Measurements from ENCODE around the gene LRRC66. TPM values are rescaled to one million over a fixed set of nuclear protein-coding genes. Genes with fewer than 3 reads are reported as not detected.

LRRC66 gene
- polyA plus RNA-seq, 1 donor from 2014 or later: 0.45 TPM

DNA sequence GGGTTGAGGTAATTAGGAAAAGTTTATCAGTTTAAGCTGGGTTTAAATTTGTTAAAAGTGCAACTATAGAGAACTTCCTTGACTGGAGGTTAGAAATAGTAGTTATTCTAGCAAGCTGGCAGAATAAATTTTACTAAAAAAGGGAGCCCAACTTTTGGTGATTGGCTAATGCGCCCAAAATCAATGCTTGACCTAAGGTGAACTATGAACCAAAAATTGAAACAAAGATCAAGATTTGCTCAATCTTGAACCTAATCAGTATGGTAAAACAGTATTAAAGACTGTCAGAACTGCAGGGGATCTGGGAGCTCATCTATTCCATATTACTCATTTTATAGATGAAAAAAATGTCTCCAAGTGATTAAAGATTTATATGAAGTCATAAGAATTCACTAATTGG lies 24.9 kb upstream of the LRRC66 start:
- H3K9ac ChIP-seq (ENCODE audit: low read length): no peak overlapping the region
- H3K79me2 ChIP-seq (replicated peaks; ENCODE audit: insufficient read depth, low read length): no peaks in the 10 kb centered on the region
- H3K9me2 ChIP-seq (ENCODE audit: insufficient read depth, low read length): no peaks in the 10 kb centered on the region
- no peaks in the 10 kb centered on the region for H3F3A ChIP-seq (ENCODE audit: insufficient read depth, low read length, poor library complexity, severe bottlenecking)
- H3K36me3 ChIP-seq (ENCODE audit: insufficient read depth, low read length): no peaks in the 10 kb centered on the region
- H2AFZ ChIP-seq (ENCODE audit: low read depth, low read length): no peak overlapping the region
- H3K4me3 ChIP-seq (ENCODE audit: low read length): no peak overlapping the region
- no peak overlapping the region for H3K4me2 ChIP-seq (ENCODE audit: low read length)
- TF ChIP-seq, protein P1, sequence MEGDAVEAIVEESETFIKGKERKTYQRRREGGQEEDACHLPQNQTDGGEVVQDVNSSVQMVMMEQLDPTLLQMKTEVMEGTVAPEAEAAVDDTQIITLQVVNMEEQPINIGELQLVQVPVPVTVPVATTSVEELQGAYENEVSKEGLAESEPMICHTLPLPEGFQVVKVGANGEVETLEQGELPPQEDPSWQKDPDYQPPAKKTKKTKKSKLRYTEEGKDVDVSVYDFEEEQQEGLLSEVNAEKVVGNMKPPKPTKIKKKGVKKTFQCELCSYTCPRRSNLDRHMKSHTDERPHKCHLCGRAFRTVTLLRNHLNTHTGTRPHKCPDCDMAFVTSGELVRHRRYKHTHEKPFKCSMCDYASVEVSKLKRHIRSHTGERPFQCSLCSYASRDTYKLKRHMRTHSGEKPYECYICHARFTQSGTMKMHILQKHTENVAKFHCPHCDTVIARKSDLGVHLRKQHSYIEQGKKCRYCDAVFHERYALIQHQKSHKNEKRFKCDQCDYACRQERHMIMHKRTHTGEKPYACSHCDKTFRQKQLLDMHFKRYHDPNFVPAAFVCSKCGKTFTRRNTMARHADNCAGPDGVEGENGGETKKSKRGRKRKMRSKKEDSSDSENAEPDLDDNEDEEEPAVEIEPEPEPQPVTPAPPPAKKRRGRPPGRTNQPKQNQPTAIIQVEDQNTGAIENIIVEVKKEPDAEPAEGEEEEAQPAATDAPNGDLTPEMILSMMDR (IDR thresholded peaks at IDR 0.05; ENCODE audit: poor library complexity, severe bottlenecking): no peak
- TF ChIP-seq MXI1 (conservative IDR thresholded peaks at IDR 0.05; ENCODE audit: poor library complexity, severe bottlenecking) (no peak), SMC3 (conservative IDR thresholded peaks at IDR 0.05; ENCODE audit: poor library complexity) (no peak)
- H3K9me3 ChIP-seq (ENCODE audit: low read length): no peaks in the 10 kb centered on the region
- H3K27me3 ChIP-seq (ENCODE audit: insufficient read depth, low read depth, low read length): no peaks in the 10 kb centered on the region
- no peak overlapping the region for H3K27ac ChIP-seq (ENCODE audit: low read length)
- no peaks in the 10 kb centered on the region for H4K20me1 ChIP-seq (ENCODE audit: insufficient read depth)

DNA sequence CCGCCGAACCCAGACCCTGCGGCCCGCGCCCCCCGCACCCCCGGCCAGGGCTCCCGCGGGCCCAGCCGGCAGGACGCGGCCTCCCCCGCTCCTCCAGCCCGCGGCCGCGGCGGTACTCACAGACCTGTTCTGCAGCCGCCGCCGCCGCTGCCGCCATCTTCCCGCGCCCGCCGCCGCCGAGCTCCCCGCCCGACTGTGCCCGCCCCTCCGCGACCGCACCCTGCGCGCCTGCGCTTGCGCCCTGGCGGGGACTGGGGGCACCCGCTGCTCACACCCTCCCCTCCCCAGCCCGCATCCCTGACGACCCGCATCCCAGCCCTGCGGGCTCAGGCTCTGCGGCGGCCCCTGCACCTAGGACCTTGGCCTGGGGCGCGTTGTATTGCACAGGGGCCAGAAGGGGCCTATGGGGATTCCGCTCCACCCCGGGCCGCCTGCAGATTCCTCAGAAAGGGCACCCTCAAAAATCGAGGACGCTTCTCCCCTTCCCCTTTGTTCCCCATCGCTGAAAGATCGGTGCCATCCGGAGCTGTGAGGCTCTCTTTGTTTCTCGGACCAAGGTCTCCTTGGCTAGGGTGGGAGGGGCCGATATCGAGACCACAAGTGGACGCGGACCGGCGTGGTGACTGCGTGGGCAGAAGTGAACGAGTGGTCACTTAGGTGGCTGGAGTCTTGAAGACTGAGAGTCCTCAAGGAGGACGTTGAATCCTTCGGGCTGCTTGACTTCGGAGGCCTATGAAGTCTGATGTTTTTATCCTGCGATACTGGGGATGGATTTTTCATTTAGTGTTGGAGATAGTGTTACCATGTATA lies 18.1 kb upstream of the LRRC66 start, which contains the start of gene SGCB:
Gene SGCB, minus strand, starts transcription at position 197 of the 810 bp plus-strand sequence. Its CDS starts 40 bp downstream, at position 157.
- Histone ChIP-seq H3K4me3 (ENCODE audit: low read length) (peak within 1 kb of the TSS; percentile 80), H3K27me3 (ENCODE audit: insufficient read depth, low read depth, low read length) (no peaks in the 10 kb centered on the region), H3K9me3 (ENCODE audit: low read length) (no peaks in the 10 kb centered on the region), H3F3A (ENCODE audit: insufficient read depth, low read length, poor library complexity, severe bottlenecking) (no peaks in the 10 kb centered on the region), H2AFZ (ENCODE audit: low read depth, low read length) (peak within 1 kb of the TSS; percentile 99), H3K9me2 (ENCODE audit: insufficient read depth, low read length) (no peaks in the 10 kb centered on the region), H4K20me1 (ENCODE audit: insufficient read depth) (no peaks in the 10 kb centered on the region), H3K36me3 (ENCODE audit: insufficient read depth, low read length) (no peaks in the 10 kb centered on the region), H3K4me2 (ENCODE audit: low read length) (peak within 1 kb of the TSS; percentile 81), H3K27ac (ENCODE audit: low read length) (peak within 1 kb of the TSS; percentile 84), H3K9ac (ENCODE audit: low read length) (peak within 1 kb of the TSS; percentile 84), H3K79me2 (replicated peaks; ENCODE audit: insufficient read depth, low read length) (peaks cover 43% of the 10 kb centered on the region)
- TF ChIP-seq RAD21 (conservative IDR thresholded peaks at IDR 0.05): no peak
- peak; percentile 80 for TF ChIP-seq TAF1 (IDR thresholded peaks at IDR 0.05; ENCODE audit: low read depth)
- no peak for TF ChIP-seq SMC3 (conservative IDR thresholded peaks at IDR 0.05; ENCODE audit: poor library complexity)
- TF ChIP-seq, protein P1 (IDR thresholded peaks at IDR 0.05; ENCODE audit: poor library complexity, severe bottlenecking): no peak
- TF ChIP-seq MXI1 (conservative IDR thresholded peaks at IDR 0.05; ENCODE audit: poor library complexity, severe bottlenecking): no peak
- no peak for TF ChIP-seq EZH2 (IDR thresholded peaks at IDR 0.05; ENCODE audit: borderline replicate concordance, insufficient read depth, low read length, poor library complexity, severe bottlenecking)
- TF ChIP-seq, protein P2, sequence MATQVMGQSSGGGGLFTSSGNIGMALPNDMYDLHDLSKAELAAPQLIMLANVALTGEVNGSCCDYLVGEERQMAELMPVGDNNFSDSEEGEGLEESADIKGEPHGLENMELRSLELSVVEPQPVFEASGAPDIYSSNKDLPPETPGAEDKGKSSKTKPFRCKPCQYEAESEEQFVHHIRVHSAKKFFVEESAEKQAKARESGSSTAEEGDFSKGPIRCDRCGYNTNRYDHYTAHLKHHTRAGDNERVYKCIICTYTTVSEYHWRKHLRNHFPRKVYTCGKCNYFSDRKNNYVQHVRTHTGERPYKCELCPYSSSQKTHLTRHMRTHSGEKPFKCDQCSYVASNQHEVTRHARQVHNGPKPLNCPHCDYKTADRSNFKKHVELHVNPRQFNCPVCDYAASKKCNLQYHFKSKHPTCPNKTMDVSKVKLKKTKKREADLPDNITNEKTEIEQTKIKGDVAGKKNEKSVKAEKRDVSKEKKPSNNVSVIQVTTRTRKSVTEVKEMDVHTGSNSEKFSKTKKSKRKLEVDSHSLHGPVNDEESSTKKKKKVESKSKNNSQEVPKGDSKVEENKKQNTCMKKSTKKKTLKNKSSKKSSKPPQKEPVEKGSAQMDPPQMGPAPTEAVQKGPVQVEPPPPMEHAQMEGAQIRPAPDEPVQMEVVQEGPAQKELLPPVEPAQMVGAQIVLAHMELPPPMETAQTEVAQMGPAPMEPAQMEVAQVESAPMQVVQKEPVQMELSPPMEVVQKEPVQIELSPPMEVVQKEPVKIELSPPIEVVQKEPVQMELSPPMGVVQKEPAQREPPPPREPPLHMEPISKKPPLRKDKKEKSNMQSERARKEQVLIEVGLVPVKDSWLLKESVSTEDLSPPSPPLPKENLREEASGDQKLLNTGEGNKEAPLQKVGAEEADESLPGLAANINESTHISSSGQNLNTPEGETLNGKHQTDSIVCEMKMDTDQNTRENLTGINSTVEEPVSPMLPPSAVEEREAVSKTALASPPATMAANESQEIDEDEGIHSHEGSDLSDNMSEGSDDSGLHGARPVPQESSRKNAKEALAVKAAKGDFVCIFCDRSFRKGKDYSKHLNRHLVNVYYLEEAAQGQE (IDR thresholded peaks at IDR 0.05; ENCODE audit: borderline replicate concordance): peak; percentile 36
- peak; percentile 88 for TF ChIP-seq POLR2AphosphoS5 (IDR thresholded peaks at IDR 0.05)
- peak; percentile 17 for TF ChIP-seq EP300 (conservative IDR thresholded peaks at IDR 0.05; ENCODE audit: poor library complexity, severe bottlenecking)
